T-helper 2 cell (primary cell): ENCODE results near the gene PCMT1.
"Not testable (repeated sequence)": the region's sequence is repeated elsewhere in the genome, so short reads cannot be mapped to it uniquely, and the experiment has no call there.

ENCODE experiments used
- DNase-seq, 5 experiments: peaks; one replicate each; pipeline versions ENCODE4 v3.0.0 to v3.0.0-alpha.2; 2012 to 2022
- total RNA-seq, 2 donors: gene quantifications; one replicate each; lab custom pipeline; 2026; lab: John Stamatoyannopoulos, UW

Gene PCMT1
- total RNA-seq, result 13.7 to 33.3 reads per million in 2 donors

- peak; percentile 84 to 95 (median 88) for DNase-seq
Measured at GRCh38 chr6:149749594-149750135, at the start of gene PCMT1. TSS of gene PCMT1 (plus strand) at chr6:149749741. CDS start at chr6:149749902, 161 bp downstream.

- no peak for DNase-seq
Measured at GRCh38 chr6:149701714-149702113, 47.8 kb upstream of the PCMT1 start.

GRCh38 chr6:149711711-149712110, 37.8 kb upstream of the PCMT1 start:
- DNase-seq, result no peak

GRCh38 chr6:149714442-149714841, 35.1 kb upstream of the PCMT1 start:
- no peak for DNase-seq

- DNase-seq, result peak in 1 of 5 experiments; percentile 55
Measured at GRCh38 chr6:149716181-149716963, 33.2 kb upstream of the PCMT1 start.

- DNase-seq, result no peak
Measured at GRCh38 chr6:149717255-149717587, 32.3 kb upstream of the PCMT1 start.

- DNase-seq, result peak; percentile 89 to 96 (median 90)
Measured at GRCh38 chr6:149717588-149718458, 31.7 kb upstream of the PCMT1 start, which contains the start of gene LATS1. TSS of gene LATS1 (minus strand) at chr6:149718101. CDS start at chr6:149702126, 15,975 bp downstream.

GRCh38 chr6:149719531-149719930, 30.0 kb upstream of the PCMT1 start:
- DNase-seq, result no peak

- DNase-seq, result no peak
Measured at GRCh38 chr6:149723262-149723661, 26.3 kb upstream of the PCMT1 start.

- DNase-seq, result peak in 3 of 5 experiments; percentile 9 to 82 (median 11)
Measured at GRCh38 chr6:149723771-149724417, 25.6 kb upstream of the PCMT1 start.

- no peak for DNase-seq
Measured at GRCh38 chr6:149725785-149726184, 23.8 kb upstream of the PCMT1 start.

- peak in 1 of 5 experiments; percentile 55 for DNase-seq
Measured at GRCh38 chr6:149727793-149728498, 21.6 kb upstream of the PCMT1 start.

- no peak for DNase-seq
Measured at GRCh38 chr6:149728499-149729234, 20.9 kb upstream of the PCMT1 start.

- DNase-seq, result no peak
Measured at GRCh38 chr6:149729824-149730223, 19.7 kb upstream of the PCMT1 start.

GRCh38 chr6:149733089-149733720, 16.3 kb upstream of the PCMT1 start:
- no peak for DNase-seq

- no peak for DNase-seq
Measured at GRCh38 chr6:149734915-149735314, 14.6 kb upstream of the PCMT1 start.

- not testable (repeated sequence) for DNase-seq
Measured at GRCh38 chr6:149745252-149745651, 4.3 kb upstream of the PCMT1 start.

- peak; percentile 65 to 98 (median 87) for DNase-seq
Measured at GRCh38 chr6:149746147-149746946, 3.2 kb upstream of the PCMT1 start, which contains the start of gene NUP43. TSS of gene NUP43 (minus strand) at chr6:149746529. CDS start at chr6:149746495, 34 bp downstream.

GRCh38 chr6:149749082-149749593, 403 bp upstream of the PCMT1 start:
- DNase-seq, result not testable (repeated sequence)
